Stimulated activated CD8-positive, alpha-beta memory T cell treated with anti-CD3 and anti-CD28 coated beads, Interleukin-15, amount 100 ng/mL, for 1 hour (primary cell): ENCODE results near the gene VSX1.

Source experiments
- DNase-seq: peaks from one replicate; pipeline ENCODE4 v3.0.0-alpha.2; 2020; ENCODE audit warnings: low read depth

VSX1 gene

DNA sequence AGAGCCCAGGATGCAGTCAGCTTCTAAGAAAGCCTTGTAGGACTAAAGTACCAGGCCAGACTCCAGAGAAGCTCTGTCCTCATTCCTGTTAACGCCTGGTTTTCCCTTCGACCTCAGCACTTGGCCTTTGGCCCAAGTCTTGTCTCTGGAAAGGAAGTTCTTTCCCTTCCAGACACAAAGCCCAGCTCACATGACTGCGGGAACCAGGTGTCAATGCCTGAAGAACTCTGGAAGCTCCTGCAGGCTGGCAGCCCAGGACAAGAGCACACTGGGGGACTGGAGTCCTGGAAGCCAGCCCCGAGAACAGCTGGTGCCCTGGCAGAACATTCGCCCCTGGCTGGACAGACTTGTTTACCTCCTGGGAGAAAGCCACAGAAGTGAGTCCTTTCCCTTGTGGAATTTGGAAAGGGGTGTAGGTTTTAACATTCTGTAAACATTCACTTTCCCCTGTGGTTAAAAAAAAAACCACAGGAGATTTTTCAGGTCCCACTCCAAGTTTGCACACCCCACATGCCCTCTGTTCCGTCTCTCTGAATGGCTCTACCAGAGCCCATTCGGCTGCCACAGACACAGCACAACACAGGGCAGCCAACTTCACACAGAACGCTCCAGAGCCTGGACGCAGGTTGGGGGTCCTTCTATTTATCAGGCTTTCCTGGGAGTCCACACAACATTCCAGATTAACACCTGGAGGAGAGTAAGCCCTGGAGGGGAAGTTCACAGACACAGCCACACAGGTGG, 42.1 kb downstream of the VSX1 start:
- DNase-seq, result no peak

DNA sequence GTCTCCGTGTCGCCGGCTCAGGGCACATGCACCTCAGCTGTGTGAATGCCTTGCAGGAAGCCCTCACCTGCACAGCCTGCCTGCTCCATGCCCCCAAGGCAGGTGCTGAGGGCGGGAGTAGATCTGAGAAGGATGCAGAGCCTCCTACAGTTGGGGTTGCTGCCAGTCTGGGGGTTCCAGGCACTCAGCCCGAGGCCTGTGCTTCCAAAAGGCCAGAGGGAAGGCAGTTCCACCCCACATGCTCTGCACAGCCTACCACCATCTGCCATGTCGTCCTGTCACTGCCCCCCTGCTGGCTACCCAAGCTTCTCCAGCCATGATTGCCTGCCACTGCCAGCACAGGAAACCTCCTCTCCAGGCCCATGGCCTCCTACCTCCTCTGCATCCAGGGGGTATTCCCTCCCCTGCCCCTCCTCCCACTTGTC, 43.3 kb downstream of the VSX1 start:
- no peak for DNase-seq

DNA sequence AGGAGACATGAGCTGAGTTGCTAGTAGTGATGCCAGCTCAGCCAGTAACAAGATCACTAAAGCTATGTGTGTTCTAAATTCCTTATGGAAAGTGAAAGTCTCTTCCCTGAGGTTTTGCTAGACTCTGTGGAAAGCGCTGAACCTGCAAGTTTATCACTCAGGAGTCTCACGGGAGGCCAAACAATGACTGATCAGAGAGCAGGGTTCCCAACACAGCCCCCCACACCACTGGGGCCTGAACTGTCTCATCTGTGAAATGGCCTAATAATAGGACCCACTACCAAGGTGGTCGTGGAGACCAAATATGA, 43.9 kb downstream of the VSX1 start:
- no peak for DNase-seq

DNA sequence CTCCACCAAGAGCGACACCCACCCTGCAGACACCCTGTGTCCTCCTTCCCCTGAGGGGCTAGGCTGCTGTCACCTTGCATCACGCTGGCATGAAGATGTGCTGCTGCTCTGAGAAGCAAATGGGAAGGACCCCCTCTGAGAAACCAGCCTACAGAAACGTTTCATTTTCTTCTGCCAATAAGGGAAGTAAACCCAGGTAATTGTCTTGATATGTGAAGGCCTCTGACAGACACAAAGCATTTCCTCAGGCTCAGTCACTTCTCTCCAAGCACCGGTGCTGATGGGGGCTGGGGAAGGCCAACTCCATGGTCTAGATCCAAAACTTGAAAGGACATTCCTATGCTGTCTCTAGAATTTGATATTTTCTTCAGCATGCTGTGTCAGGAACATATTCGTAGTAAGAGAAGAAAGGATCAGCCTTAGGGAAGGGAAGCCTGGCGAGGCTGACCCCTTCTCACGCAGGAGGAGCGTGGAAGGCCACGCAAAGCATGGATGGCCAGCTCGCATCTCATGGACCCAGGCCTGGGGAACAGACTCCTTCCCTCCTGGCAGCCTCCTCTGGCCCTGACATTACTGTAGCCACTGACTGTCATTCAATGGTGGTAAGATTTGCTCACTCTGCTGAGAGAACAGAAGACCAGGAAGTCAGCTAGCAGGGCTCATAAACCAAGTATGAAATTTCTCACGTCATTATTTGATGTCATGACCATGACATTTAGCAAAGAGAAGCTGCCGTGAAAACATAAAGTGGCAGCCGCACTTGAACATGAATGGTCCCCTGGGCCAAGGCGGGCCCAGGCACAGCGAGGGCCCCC, 44.4 kb downstream of the VSX1 start:
- no peak for DNase-seq

DNA sequence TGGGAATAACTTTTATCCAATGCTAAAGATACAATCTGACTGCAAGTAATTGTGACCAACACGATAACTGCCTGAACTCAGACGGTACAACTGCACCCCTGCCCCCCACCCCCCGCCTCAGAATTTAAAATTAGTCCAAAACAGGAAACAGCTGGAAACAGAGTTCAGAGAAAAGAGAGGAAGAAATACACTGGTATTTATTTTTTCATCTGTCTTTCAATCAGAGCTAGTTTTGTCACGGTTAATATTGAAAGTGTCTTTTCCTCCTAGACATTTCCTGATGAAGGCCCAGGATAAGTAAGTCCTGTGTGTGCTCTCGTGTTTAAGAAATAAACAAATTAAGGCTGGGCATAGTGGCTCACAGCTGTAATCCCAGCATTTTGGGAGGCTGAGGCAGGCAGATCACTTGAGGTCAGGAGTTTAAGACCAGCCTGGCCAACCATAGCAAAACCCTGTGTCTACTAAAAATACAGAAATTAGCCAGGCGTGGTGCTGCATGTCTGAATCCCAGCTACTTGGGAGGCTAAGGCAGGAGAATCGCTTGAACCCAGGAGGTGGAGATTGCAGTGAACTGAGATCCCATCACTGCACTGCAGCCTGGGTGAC, 45.5 kb downstream of the VSX1 start:
- no peak for DNase-seq

DNA sequence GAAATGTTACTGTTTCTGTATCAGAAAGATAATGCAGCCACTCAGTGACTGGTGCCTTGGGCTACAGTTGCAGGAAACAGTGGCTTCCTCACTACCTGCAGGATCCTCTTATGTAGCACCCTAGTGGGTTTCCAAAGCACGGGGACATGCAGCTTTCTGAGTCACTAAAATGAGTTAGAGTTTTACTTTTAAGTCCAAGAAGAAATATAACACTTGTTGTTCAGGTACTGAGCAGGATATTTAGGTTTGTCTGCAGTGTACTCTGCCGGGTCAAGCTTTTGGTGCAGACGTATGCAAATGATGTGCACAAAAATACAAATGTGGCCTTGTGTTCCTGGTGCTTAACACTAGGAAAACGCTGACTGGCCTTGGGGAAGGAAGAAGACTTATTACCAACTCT, 46.0 kb downstream of the VSX1 start:
- no peak for DNase-seq

DNA sequence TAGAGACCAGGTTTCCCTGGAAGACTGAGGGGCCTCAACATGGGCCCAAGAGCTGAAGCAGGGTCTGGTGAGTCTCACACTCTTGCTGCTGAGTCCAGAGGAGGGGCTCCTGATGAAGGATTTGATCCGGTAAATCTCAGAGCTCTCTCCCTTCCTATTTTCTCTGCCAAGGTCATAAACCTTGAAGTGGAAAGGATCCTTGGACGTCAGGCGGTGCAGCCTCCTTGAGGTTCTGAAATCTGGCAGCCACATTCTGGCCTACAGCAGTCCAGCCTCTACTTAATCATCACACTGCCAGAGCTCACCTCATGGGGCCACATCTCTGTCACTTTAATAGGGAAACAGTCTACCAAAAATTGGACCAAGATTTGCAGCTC, 48.0 kb downstream of the VSX1 start:
- DNase-seq, result no peak

DNA sequence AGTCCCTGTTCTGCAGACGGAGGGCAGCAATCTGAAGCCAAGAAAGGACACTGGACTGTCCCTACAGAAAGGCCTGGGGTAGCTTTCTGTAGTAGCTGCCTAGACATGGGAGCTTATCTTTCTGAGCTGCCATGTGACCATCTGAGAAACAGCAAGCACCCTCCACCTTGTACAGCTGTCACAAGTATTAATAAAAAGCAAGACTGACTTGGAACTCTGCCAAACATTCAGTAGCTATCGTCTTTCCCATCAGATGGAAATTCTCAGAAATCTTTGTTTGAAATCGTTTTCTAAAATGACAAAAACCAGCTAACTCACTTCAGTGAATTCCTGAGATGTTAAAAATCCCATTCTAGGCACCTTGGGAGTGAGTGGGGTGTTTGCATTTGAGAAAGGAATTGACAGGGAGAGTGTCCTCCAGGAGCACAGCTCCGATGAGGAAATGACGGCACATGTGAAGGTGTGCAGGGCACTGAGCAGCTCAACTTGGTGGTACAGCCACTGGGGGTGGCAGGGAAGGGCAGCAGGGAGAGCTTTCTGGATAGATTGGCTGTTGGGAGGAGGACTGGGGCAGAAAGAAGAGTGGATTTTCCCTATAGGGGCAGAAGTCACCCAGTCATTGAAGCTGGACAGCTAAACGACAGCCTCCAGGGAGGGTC, 48.5 kb downstream of the VSX1 start:
- DNase-seq, result no peak

DNA sequence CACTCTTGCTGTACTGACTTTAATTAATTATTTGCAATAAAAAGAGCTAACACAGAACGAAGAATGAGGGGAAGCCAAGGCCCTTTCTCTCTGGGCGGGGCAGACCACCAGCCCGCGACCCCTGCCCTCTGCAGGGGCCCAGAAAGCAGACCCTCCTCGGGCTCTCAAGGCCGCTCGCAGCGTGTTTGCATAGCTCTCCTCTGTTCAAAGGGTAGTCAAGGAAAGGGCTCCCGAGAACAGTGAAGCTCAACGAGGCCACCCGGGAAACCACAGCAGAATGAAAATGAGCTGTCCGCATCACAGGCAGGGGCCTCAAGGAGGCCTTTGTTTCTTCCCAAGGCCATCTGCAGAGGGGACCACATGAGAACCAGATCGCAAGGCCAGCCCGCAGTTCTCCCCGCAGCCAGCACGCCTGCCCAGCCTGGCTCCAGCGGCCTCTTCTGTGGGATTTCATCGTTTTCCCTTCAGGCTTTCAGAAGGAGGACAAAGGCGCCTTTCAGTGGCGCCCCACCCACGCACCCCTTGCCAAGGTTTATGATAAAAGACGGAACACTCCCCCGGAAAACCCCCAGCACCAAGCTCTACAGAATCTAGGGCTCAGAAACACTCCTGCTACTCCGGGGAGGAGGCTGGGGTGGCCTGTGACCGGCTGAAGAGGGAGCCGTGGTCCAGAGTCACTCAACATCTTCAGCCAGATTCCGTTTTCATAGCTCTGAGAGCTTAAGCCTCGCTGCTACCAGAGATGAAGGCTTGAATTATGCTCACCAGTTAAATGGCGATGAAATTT, 49.3 kb downstream of the VSX1 start:
- no peak for DNase-seq

DNA sequence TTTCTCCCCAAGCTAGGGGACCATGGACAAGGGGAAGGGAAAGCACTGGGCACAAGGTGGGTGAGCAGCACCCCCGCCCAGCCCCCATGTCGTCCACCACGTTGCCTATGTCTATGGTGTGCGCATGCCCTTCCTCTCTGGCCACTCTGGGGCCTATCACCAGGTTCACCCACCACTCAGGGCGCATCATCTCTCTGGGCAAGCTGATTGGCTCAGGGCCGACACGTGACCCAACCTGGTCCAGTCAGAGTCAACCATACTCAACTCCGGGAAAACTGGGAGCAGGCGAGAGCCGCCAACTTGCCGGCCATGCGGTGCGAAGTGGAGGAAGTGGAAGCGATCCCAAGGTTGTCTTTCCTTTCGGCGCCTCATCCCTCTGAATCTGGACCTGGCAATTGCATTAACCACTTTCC, 49.9 kb downstream of the VSX1 start:
- DNase-seq, result no peak

DNA sequence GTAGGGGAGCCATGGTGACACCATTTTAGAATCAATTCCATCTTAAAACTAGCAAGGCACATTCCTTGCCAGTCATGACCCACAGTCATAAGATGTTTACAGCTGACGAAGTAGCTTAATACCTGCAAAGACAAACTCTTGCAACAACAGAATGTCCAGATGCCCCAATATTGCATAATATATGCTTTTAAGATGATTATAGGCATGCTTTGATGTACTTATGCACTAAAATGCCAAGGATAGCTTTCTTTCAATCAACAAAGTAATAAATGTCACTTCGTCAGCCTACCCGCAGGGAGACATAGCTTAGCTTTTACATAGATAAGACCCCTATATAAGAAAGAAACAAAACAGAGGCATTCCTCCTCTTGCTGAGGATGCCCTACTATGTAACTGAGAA, 50.7 kb downstream of the VSX1 start:
- DNase-seq, result no peak

DNA sequence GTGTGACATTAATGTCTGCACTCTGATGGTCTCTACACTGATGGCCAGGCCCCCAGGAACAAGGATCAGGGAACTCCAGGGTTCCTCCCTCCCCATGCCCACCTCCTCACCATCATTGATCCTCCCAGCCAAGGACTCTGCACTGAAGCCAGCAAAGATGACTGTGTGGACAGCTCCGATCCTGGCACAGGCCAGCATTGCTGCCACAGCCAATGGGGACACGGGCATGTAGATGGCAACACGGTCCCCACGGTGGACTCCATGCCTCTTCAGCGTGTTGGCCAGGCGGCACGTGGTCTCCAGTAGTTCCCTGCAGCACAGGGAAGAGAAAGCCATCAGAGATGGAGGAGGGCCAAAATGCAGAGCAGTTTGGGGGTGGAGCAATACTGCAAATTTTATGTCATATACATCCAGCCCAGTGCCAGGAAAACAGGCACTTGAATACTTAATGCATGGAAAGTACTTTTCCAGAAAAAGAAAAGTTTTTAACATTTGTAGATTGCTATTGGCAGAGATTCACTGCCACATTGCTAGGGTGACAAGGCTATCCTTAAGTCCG, 51.2 kb downstream of the VSX1 start:
- DNase-seq, result no peak

DNA sequence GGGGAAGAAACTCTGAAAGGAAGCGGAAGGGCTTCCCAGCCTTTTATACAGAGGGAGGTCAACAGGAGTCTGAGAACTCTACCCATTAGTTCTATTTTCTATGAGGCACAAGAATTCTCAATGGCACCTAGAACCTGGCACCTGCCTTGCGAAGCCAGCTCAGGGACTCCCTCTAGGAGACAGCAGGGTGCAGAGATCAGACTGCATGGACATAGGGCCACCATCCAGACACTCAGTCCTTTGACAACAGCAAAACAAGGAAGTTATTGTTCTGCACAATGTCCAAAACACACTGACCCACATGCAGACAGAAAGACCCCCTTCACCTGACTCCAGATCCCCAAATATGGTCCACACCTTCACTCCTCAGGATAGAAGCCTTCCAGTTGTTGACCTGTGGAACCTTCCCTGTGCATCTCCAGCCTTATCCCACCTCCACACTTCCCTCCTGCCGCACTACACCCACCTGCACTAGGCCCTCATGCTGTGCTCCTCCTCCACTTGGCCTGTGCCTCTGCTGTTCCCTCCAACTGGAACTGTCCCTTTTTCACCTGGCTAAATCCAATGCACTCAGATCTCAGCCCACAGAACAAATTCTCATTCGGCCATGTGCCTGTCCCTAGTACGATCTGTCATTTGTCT, 51.8 kb downstream of the VSX1 start:
- DNase-seq, result no peak

DNA sequence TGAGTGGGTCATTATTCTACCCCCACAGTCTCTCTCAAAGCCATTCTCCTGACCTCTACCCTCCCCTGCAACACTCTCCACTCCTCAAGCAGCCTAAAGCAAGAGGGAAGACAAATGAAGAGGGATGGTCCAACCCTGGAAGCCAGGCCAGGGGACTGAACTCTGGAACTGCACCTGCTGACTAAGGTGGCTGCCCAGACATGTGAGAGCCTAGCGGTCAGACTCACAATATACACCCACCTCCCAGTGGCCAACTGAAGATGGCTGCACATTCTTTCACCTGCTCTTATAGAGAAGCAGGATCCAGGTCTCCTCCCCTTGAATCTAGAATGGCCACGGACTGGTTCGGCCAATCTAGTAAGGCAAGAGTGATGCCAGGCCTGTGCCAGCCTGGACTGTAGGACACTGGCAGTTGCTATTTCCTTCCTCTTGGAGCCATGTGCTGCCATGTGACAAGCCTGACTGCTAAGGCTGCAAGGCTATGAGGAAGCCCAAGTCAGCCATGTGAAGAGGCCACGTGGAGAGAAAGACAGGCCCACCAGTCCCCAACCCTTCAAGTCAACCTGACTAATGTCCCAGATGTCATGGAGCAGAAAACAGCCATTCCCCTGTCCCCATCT, 55.8 kb downstream of the VSX1 start:
- no peak for DNase-seq
